SW 1271 (cell line): ENCODE data around the gene CITED4.

ENCODE experiments used
- DNase-seq, 2 experiments: peaks; one replicate each; lab custom pipeline; 2025; lab: John Stamatoyannopoulos, UW

The CITED4 gene

DNA sequence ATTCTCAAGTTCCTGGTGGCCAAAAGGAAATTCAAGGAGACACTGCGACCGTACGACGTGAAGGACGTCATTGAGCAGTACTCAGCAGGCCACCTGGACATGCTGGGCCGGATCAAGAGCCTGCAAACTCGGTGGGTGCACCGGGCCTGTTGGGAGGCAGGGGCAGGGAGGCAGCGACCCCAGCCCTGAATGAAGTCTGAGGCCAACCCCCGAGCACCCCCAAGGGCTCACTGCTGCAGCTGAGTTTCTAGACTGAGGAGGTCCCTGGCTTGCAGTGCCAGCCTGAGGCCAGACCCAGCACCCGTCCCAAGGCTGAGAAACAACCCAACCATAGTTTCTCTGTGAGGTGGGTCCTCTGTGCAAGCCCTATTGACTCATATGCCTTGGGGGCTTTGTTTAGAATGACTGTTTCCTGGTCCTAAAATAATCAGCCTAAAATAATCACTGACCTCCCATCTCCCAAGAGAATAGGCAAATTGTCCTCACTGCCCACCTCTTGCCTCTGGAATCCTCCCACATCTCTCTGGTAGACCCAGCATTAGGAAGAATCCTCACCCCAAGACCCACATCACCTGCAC is 27.1 kb downstream of the CITED4 start:
- DNase-seq: no peak

DNA sequence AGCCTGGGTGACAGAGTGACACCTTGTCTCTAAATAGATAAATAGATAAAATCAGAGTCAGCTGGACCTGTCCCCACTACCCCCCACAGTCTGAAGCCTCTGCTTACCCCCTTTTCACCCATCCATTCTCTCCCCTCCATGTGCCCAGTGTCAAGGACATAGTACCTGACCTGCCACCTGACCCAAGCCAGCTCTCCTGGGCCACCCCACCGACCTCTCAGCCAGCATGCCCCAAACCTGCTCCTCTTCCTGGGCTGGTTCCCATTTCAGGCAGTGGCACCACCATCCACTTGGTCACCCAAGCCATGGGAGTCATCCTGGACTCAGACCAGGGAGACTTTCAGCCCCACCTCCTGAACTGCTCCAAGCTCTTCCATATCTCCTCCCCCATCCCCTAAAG is 28.2 kb downstream of the CITED4 start:
- no peak for DNase-seq

DNA sequence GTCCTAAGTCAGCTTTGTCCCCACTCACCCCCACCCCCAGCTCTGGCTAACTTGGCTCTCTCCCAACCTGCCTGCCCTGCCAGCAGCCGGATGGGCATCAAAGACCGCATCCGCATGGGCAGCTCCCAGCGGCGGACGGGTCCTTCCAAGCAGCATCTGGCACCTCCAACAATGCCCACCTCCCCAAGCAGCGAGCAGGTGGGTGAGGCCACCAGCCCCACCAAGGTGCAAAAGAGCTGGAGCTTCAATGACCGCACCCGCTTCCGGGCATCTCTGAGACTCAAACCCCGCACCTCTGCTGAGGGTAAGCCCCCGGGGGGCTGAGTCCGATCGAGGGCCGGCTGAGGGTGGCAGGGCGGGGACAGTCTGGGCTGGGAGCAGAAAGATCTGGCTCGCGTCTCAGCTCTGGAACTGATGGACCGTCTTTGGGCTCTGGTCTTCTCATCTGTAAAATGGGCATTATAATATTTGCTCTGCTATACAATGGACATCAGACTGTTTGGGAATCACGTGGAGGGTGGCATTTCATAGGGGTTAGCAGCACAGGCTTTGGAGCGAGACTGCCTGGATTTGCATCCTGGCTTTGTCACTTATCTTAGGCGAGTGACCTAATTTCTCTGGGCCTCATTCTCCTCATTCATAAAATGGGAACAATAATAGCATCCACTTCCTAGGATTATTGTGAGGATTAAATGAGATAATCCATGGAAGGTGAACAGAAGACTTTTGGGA is 31.0 kb downstream of the CITED4 start:
- DNase-seq: no peak

DNA sequence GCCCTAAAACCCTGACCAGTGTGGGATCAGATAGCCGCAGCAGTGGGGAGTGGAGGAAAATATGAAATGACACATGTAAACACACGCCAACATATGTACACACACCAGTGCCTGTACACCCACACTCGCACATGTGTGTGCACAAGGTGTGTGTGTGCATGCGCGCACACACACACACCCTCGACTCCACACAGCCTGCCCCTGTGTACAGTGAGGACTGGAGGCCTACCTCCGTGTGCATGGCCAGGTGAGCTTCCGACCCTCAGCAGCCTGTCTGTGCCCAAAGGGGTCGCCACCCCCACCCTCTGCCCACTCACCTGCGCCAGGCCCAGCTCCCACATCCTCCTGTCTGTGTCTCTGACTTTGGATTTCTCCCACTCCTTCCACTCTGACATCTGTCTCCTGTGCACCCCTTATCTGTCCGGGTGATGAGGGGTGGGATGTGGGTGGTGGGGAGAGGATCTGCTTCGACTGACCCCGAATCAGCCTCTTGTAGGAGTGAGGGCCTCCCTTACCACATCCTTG is 31.7 kb downstream of the CITED4 start:
- no peak for DNase-seq

DNA sequence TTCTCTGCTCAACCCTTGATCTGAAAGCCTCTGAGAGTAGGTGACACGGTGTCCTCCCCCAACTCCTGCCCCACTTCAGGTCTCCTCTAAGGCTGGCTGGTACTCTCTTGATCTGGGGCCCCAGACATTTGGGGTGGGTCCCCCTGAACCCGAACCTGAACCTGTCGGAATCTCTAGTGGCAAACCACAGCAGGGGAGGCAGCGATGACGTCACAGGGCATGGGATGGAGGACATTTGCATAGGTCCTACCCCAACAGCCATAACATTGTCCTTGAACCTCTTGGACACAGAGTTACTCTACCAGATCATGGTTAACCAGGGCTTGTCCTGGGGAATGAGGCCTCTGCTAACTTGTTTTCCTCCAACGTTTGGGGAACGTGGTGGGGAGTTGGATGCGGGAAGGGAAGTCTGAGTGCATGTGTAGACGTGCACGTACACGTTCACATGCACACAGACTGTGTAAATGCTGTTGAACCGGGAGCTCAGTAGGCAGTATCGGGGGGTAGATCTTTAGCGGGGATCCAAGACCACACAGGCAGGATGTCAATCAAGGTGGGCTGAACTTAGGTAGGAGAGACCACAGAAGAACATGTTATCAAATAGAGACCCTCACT is 32.4 kb downstream of the CITED4 start:
- no peak for DNase-seq

DNA sequence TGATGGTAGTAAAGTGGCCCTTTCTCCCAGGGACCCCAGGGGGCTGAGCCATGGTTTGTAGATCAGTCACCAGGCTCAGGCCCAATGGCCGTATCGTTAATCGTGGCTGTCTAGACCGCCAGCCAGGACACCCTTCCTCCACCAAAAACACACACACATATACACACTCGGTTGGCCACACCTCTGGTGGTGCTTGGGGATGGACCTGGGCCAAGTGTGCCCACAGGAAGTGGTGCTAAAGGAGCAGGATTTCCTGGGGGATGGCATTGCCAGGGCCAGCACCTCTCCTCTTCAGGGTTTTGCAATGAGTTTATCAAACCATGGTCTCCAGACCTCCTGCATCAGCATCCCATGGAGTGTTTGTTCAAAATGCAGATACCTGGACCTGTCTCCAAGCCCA is 36.2 kb downstream of the CITED4 start:
- DNase-seq: no peak

DNA sequence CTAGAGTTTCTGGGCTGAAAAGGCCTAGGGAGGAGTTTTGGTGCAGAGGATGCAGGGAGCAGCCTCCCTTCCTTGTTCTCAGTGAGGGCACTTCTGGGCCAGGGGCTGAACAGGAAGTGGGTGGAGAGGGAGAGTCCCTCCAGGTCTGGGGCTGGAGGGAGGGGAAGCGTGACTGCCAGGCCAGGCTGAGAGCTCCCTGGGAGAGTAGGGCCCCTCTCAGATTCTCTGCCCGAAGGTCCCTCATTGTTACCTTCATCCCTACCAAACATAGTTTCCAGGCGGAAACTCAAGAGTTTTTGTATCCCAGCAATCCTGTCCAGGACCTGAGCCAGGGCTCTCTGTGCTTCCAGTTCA is 36.8 kb downstream of the CITED4 start:
- no peak for DNase-seq

DNA sequence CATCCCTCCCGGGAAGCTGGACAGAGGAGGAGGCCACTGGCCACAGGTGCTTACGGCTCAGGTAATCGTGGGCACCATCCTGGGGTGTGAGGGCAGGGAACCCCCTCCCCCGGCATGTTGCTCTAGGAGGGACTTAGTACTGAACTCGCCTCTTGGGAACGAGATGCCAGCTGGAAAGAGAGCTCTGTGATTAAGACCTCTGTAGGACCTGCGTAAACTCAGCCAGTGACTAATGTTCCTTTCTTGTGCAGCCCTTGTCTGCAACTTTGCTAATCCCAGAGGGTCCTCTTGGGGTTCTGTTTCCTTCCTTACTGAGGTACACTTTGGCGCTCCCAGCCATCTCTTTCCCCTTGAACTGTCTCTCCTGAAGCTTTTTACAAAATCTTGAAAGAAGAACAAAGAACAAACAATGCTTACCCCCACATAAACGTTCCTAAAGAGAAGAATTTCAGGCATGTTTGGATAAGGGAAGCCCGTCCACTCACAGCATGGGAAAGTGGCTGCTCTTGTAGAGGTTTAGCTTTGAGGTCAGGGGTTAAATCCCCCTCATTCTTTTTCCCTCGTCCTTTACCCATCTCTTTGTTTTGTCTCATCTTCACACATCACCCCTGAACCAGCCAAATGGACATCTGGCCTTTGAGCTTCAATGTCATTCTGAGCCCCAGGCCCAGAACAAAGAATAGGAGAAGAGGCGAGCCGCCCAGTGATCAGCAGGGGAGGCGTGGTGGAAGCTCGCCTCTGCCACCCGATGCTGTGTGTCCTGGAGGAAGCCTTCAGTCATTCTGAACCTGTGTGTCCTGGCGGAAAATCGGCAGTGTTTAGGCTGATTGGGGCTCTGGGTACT is 37.4 kb downstream of the CITED4 start:
- DNase-seq: no peak

DNA sequence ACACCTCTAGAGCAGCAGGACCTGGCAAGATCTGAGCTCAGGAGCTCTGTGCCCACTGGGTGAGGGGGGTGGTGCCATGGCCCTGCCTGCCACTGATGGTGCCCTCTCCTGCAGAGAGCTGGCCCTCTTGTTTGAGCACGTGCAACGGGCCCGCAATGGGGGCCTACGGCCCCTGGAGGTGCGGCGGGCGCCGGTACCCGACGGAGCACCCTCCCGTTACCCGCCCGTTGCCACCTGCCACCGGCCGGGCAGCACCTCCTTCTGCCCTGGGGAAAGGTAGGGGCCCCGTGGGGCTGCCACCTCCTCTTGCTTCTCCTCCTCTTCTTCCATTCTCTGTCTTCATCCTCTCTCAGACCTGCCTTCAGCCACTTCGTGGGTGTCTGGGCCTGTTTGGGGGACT is 38.2 kb downstream of the CITED4 start:
- DNase-seq: no peak

DNA sequence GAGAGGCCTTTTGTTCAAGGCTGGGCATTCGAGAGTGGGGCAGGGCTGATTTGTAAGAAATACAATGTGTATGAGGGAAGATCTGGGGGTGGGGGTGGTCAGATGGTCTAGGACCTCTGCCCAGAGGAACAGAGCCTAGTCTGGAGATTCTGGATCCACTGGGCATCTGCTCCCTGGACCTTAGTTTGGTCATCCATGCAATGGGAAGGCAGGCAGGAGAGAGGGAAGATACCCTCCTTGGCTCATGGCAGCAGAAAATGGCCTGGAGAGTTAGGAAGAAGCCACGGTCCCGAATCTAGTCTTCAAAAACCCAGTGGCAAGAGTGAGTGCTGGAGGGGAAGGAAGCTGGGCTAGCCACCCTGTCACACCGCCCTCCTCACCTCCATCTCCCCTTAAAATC is 38.8 kb downstream of the CITED4 start:
- DNase-seq: no peak

DNA sequence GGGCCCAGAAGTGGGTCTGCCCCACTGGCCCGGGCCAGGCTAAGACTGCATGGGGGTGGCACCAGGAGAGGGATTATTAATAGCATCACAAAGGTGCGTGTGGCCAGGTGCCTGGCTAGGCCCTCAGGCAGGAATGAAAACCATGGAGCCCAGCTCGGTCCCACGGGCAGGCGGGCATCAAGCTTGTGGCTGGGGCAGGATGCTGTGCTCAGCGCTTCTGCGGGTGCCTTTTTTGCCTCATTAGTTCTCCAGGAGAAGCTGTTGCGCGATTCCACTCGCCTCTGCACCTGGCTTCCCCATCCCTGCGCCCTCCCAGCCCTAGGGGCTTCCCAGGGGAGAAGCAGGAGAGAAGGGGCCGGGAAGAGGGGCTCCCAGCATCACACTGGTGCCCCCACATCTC is 39.3 kb downstream of the CITED4 start:
- no peak for DNase-seq

DNA sequence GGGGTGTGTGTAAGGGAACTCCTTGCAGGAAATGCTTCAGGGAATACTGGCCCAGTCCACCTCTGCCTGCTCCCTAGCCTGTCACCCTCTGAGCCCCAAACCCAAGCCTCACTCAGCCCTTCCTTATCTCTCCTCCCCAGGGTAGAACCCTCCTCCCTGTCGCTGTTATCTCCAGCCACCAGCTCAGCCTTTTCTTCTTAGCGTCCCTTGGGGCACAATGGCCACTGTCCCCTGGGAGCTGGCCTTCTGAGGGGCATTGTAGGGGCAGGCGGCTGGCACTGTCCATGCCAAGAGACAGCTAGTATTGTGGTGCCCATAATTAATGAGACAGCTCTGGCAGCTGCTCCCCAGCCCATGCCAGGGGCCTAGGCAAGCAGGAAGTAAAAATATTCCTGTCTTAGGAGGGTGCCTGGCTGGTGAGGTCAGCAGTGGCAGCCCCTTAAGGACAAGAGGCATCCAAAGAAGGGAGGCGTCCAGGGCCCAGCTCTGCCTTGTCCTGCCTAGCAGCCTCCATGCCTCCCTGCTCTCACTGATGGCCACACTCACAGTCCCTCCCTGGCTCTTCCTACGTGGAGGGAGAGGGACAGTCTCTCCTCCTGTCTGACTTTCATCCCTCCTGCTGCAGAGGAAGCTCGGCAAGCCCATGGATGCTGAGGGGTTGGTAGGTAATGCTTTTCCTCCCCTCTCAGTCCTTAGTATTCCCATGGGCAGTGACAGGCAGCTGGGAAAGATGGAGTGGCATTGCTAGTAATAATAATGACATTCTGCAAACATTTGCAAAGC is 41.1 kb downstream of the CITED4 start:
- no peak for DNase-seq

DNA sequence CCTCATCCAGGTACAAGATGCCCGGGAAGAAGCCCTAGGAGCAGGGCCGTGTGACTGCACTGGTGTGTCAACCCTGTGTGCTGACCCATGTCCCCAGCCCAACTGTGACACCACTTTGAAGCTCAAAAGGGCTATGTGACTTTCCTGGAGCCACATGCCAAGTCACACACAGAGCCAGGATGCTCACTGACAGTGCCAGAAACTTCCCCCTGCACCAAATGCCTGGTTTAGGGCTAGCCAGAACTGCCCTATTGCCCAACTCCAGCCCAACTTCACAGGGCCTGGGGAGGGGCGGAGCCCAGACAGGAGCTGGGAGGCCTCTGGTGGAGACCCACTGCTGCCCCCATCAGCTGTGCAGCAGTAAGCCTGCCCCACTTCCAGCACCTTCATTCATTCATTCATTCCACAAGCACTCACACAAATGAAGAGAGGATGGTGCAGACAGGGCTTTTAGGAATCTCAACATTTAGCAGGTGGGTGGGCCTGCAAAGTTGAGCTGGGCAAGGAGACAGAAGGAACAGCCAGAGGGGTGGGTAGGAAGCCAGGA is 41.8 kb downstream of the CITED4 start:
- DNase-seq: no peak

DNA sequence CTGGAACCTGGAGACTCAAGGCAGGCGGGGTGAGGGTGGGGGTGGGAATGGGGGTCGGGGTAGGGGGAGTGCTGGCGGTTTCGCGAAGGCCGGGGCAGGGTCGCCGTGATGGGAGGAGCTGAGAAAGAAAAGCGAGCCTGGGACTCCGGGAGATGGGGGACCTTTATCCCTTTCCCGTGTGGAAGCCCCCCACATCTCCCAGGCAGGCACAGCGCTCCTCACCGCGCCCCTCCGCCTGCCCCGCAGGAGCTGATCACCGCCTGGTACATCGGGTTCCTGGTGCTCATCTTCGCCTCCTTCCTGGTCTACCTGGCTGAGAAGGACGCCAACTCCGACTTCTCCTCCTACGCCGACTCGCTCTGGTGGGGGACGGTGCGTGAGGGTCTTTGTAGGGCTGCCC is 43.1 kb downstream of the CITED4 start:
- no peak for DNase-seq

DNA sequence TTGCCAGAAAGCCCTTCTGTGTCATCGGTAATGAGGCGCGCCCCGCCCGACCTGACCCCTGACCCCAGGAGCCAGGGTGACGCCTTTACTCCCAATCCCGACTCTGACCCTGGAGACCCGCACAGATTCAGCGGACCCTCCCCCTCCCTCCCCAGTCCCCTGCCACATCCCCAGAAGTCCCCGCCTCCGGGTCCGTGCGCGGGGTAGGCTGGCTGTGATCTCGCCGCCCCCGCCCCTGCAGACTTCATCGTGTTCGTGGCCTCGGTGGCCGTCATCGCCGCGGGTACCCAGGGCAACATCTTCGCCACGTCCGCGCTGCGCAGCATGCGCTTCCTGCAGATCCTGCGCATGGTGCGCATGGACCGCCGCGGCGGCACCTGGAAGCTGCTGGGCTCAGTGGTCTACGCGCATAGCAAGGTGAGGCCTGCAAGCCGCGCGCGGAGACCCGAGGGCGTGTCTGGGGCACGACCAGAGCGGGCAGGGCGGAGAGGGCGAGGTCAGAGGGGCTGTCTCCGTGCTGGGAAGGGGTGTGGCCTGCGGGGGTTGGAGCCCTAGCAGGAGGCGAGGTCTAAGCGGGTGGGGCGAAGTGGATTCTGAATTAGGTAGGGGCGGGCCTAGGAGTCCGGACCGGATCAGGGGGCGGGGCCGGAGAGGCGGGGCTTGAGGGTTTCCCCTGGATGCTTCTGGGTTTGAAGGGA is 43.8 kb downstream of the CITED4 start:
- DNase-seq: no peak

DNA sequence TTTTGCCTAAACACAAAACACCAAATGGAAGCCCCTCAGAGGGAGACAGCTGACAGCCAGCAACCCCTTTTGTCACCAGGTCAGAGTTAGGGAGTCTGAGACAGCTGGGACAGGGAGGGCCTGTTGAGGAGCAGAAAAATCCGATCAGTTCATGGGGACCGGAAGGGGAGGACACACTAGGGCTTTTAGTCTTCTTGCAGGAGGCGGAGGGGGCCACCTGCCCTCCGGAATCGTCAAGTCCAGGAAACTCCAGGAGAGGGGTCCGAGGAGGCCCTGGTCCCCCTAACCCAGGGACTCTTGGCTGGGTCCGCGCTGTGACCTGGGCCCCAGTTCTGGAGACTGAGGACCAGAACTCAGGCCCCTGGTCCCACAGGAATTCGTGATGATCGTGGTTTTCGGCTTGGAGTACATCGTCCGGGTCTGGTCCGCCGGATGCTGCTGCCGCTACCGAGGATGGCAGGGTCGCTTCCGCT is 44.3 kb downstream of the CITED4 start:
- DNase-seq: no peak

DNA sequence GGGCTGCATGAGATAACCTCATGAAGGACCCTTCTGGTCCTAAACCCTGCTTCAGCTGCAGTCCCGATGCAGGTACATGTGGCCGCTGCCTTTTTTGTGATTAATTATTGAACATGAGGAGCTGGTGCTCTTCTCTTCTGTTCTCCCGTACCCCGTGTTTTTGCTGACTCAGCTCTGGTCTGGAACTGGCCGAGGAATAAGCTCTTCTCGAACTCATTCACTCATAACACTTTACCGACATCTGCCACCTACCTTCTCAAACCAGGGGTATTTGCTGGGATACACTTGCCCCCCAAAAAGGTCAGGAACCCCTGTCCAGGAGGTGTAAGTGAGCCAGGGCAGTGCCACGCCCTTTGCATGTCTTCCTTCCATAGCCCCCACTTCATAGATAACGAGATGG is 46.7 kb downstream of the CITED4 start:
- no peak for DNase-seq
